Measurements from ENCODE around the gene TCF4. TPM values are rescaled to one million over a fixed set of nuclear protein-coding genes. Genes with fewer than 3 reads are reported as not detected.

TCF4 gene
- polyA plus RNA-seq, 1 donor (not counting 4 experiments of a cell fraction or from before 2014, with no cell fraction given) = 9.7 TPM

DNA sequence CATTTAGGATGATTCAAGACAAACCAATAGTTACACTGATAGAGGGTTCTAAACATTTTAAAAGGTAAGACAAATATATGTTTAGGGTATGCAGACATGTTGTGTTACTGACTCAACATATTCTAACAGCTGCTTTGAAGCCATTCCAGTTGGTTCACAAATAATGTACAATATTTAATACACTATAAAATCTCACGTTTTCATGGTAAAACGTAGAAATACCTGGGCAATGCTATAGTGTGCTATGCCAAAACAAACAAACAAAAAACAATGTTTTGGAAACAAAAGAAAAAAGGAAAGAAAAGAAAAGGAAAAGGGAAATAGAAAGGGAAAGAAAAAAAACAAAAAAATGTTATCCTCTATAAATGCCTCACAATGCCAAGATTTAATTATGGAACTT, 277.1 kb downstream of the TCF4 start:
- Histone ChIP-seq H3K9me3 (ENCODE audit: control insufficient read depth, low read depth, low read length) (no peaks in the 10 kb centered on the region), H4K20me1 (ENCODE audit: control insufficient read depth, extremely low read depth, insufficient read depth, low read length) (no peaks in the 10 kb centered on the region), H3K27me3 (ENCODE audit: control insufficient read depth, extremely low read depth, insufficient read depth, low read length) (no peaks in the 10 kb centered on the region), H3K9ac (ENCODE audit: control insufficient read depth, extremely low read depth, insufficient read depth, low read length) (no peak overlapping the region), H3K4me2 (ENCODE audit: control insufficient read depth, extremely low read depth, insufficient read depth, low read depth, low read length) (no peak overlapping the region), H3K4me1 (ENCODE audit: control insufficient read depth, extremely low read depth, insufficient read depth, low read length) (no peaks in the 10 kb centered on the region), H2AFZ (ENCODE audit: control insufficient read depth, low read length) (no peak overlapping the region), H3K36me3 (ENCODE audit: control insufficient read depth in 2 of 2, extremely low read depth in 1 of 2, insufficient read depth in 2 of 2, low read length in 2 of 2) (no peaks in the 10 kb centered on the region), H3K4me3 (ENCODE audit: control insufficient read depth in 2 of 3, extremely low read depth in 1 of 3, insufficient read depth in 2 of 3, low read depth in 1 of 3, low read length in 3 of 3) (no peak overlapping the region), H3K27ac (ENCODE audit: control insufficient read depth, insufficient read depth, low read length) (no peak overlapping the region), H3K9me1 (ENCODE audit: control insufficient read depth, extremely low read depth, insufficient read depth, low read length) (no peaks in the 10 kb centered on the region), H3K79me2 (ENCODE audit: control insufficient read depth, insufficient read depth, low read length) (no peaks in the 10 kb centered on the region)
- dilution Hi-C loops (cut with MboI; ENCODE audit: extremely low pct_ligation_motif_present, low sequenced_read_pairs) = no loop called here
- TF ChIP-seq, protein P1, sequence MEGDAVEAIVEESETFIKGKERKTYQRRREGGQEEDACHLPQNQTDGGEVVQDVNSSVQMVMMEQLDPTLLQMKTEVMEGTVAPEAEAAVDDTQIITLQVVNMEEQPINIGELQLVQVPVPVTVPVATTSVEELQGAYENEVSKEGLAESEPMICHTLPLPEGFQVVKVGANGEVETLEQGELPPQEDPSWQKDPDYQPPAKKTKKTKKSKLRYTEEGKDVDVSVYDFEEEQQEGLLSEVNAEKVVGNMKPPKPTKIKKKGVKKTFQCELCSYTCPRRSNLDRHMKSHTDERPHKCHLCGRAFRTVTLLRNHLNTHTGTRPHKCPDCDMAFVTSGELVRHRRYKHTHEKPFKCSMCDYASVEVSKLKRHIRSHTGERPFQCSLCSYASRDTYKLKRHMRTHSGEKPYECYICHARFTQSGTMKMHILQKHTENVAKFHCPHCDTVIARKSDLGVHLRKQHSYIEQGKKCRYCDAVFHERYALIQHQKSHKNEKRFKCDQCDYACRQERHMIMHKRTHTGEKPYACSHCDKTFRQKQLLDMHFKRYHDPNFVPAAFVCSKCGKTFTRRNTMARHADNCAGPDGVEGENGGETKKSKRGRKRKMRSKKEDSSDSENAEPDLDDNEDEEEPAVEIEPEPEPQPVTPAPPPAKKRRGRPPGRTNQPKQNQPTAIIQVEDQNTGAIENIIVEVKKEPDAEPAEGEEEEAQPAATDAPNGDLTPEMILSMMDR (optimal IDR thresholded peaks at IDR 0.05 in 1 of 3, IDR thresholded peaks at IDR 0.05 in 1 of 3, conservative IDR thresholded peaks at IDR 0.05 in 1 of 3; ENCODE audit: extremely low read depth in 1 of 3, insufficient read depth in 2 of 3, low read length in 3 of 3) = no peak
- TF ChIP-seq EZH2 (IDR thresholded peaks at IDR 0.05; ENCODE audit: low read length) = no peak
- DNase-seq (ENCODE audit: low read depth, low spot score) (no peak), FAIRE-seq (no peak)

DNA sequence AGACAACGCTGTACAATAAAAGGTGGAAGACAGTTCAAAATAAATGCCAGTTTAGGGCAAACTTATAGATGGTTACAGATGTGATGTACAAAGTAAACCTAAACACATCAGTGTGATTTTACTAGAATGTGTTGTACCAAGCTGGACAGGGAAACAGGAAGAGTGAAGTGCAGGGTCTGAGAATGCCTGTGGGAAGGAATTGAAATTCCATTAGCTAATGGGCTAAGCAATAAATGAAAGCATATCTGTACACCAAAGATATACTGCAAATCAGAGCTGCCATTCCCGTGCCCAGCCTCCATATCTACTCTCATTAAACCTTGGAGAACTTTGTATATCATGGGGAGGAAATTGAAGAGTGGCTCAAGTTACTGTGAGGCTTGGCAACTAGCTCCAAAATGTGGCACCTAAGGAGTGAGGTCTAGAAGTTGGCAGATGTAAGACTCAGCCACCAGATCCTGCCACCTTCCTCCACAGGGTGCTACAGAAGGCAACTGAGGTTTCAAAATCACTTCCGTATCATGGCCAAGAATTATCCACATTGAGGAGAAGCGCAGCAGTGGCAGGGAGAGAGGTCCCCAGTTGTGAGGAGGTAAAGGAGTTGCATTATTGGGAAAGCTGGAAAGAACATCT, 277.8 kb downstream of the TCF4 start:
- dilution Hi-C loops (cut with MboI; ENCODE audit: extremely low pct_ligation_motif_present, low sequenced_read_pairs) = no loop called here
- Histone ChIP-seq H3K4me3 (ENCODE audit: control insufficient read depth in 2 of 3, extremely low read depth in 1 of 3, insufficient read depth in 2 of 3, low read depth in 1 of 3, low read length in 3 of 3) (no peak overlapping the region), H3K27me3 (ENCODE audit: control insufficient read depth, extremely low read depth, insufficient read depth, low read length) (no peaks in the 10 kb centered on the region), H3K27ac (ENCODE audit: control insufficient read depth, insufficient read depth, low read length) (no peak overlapping the region), H3K9ac (ENCODE audit: control insufficient read depth, extremely low read depth, insufficient read depth, low read length) (no peak overlapping the region), H3K36me3 (ENCODE audit: control insufficient read depth in 2 of 2, extremely low read depth in 1 of 2, insufficient read depth in 2 of 2, low read length in 2 of 2) (no peaks in the 10 kb centered on the region), H3K79me2 (ENCODE audit: control insufficient read depth, insufficient read depth, low read length) (no peaks in the 10 kb centered on the region), H3K4me1 (ENCODE audit: control insufficient read depth, extremely low read depth, insufficient read depth, low read length) (no peaks in the 10 kb centered on the region), H4K20me1 (ENCODE audit: control insufficient read depth, extremely low read depth, insufficient read depth, low read length) (no peaks in the 10 kb centered on the region), H3K9me3 (ENCODE audit: control insufficient read depth, low read depth, low read length) (no peaks in the 10 kb centered on the region), H3K4me2 (ENCODE audit: control insufficient read depth, extremely low read depth, insufficient read depth, low read depth, low read length) (no peak overlapping the region), H3K9me1 (ENCODE audit: control insufficient read depth, extremely low read depth, insufficient read depth, low read length) (no peaks in the 10 kb centered on the region), H2AFZ (ENCODE audit: control insufficient read depth, low read length) (no peak overlapping the region)
- FAIRE-seq (no peak), DNase-seq (ENCODE audit: low read depth, low spot score) (no peak)
- TF ChIP-seq EZH2 (IDR thresholded peaks at IDR 0.05; ENCODE audit: low read length) = no peak
- TF ChIP-seq, protein P1 (optimal IDR thresholded peaks at IDR 0.05 in 1 of 3, IDR thresholded peaks at IDR 0.05 in 1 of 3, conservative IDR thresholded peaks at IDR 0.05 in 1 of 3; ENCODE audit: extremely low read depth in 1 of 3, insufficient read depth in 2 of 3, low read length in 3 of 3) = no peak

Data from keratinocyte (primary cell).